Fibroblast of skin of right biceps (primary cell): Measurements from ENCODE around the gene CMSS1.
A peak's percentile ranks its signal among the peaks of the same experiment; 100 is the strongest.

Source experiments
- DNase-seq: peaks from one replicate; pipeline ENCODE4 v3.0.0-alpha.2; 2013

Gene CMSS1

GRCh38 chr3:99855900-99856299 is 38.2 kb downstream of the CMSS1 start:
- no peak for DNase-seq

DNA sequence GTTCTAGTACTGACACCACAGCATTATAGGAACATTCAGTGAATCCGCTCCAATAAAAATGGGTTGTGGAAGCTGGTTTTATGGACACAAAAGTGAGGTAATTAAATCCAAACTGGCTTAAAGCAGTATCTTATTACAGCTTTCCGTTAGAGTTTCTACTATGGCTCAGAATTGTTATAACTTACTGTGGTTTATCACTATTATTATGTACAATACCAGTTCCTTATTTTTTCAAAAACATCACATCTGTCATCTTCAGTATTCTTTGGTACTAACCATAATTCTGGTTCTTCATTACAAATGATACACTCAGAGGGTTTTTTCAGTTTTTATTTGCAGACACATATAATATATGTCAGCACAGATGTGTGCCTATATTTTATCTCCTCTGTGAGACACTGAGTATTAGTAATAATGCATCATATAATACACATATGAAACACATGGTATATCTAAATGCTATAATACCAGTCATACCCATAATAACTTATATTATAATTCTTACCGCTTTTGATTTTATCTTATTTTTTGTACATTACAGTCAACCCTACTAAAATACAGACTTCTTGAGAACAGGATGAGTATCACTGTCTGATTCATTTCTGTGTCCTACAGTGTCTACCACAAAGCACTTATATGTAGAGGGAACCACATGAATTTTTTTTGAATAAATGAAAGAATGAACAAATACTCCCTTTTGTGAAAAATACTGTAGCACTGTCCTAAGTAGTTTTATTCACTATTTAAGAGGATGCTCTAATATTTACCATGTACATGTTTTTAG is 39.0 kb downstream of the CMSS1 start:
- peak; percentile 55 for DNase-seq

DNA sequence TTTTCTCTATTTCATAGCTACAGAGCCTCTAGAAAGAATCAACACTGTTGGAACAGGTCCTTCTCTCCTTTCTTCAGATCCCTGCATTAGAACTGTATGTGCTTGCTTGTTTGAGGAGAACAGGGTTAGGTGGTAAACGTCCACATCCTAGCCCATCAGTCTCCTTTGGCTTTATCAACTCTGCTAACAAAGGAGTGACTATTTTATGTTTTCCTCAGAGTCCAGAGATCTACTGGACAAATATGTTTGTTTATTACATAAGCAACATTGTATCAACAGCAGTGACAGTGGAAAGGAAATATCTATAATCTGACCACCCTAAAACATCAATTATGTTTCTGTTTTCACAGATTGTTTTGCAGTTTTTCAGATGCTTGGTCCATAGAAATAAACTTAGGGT is 39.6 kb downstream of the CMSS1 start:
- no peak for DNase-seq

GRCh38 chr3:99858469-99858868 is 40.8 kb downstream of the CMSS1 start:
- DNase-seq: peak; percentile 73

DNA sequence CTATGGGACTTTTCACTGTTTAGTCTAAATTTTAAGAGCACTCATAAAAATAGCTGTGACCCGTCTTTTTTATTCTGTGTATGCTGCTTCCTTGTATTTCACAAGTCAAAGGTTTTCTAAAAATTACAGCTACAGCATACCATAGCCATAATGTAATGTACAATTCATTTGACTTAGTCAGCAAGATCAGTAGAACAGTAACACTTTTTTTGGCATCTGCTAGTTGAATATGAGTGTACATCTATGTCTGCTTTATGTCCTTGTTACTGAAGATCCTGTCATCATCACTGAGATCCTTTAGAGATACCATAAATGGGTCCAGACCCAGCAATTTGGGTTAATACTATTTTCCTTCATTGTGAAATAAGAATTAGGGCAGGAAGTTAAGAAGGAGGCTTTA is 42.2 kb downstream of the CMSS1 start:
- DNase-seq: peak; percentile 99

- DNase-seq: no peak
These were observed 43.6 kb downstream of the CMSS1 start for GRCh38 chr3:99861216-99861615.

- DNase-seq: peak; percentile 91
These were observed 44.5 kb downstream of the CMSS1 start for GRCh38 chr3:99862208-99862607.

GRCh38 chr3:99863002-99863401 is 45.3 kb downstream of the CMSS1 start:
- no peak for DNase-seq

DNA sequence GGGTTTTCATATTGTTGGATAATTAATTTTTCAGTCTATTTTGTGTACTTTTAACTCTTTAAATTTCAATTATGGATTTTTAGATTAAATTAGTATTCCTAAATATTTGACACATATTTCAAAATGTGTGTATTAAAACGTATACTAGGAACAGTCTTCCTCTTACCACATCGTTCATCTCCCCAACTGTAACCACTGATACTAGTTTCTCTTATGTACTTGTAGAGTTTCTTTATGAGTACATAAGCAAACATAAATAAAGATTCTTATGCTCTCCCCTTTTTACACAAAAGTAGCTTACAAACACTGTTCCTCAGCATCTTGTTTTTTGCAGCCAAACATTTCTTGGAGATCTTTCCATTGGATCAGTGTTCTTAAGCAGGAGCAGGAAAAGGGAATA is 45.9 kb downstream of the CMSS1 start:
- no peak for DNase-seq

GRCh38 chr3:99864289-99864688 is 46.6 kb downstream of the CMSS1 start:
- DNase-seq: no peak

GRCh38 chr3:99865321-99865720 is 47.7 kb downstream of the CMSS1 start:
- peak; percentile 85 for DNase-seq

- peak; percentile 79 for DNase-seq
These were observed 48.6 kb downstream of the CMSS1 start for GRCh38 chr3:99866261-99866761.

GRCh38 chr3:99867594-99868310 is 50.1 kb downstream of the CMSS1 start:
- no peak for DNase-seq

DNA sequence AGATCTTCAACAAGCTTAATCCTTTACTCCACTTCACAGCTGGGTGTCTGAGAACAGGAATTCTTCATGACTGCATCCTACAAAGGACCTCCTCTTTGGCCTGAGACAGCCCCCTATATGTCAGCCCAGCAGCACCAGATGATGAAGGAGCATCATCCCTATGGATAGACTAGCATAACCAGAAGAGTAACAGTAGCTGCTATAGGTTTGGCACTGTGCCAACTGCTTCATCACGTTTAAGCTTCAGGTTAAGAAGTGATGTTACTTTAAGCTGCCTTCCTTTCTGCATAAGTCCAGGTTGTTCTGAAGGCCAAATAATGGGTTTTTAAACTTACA is 50.6 kb downstream of the CMSS1 start:
- peak; percentile 66 for DNase-seq

DNA sequence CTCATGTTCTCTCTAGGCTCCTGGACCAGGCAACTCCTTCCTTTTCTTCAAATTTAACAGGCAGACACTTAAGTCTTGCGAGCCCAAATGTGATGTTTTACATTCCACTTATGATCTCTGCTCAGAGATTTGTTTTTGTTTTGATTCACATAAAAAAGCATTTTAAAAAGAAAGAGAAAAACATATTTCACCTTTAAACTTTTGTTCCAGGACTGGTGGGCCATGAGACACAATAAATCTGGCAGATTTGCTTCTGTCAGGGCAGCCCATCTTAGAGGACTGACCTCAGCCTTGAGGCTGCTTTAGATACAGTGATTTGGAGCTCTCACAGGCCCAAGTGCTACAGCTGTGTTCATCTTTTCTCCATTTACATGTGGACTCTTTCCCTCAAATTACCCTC is 52.0 kb downstream of the CMSS1 start:
- no peak for DNase-seq

- DNase-seq: no peak
These were observed 53.0 kb downstream of the CMSS1 start for GRCh38 chr3:99870712-99871111.

- no peak for DNase-seq
These were observed 53.8 kb downstream of the CMSS1 start for GRCh38 chr3:99871231-99872045.

GRCh38 chr3:99872923-99873254 is 55.2 kb downstream of the CMSS1 start:
- DNase-seq: peak; percentile 53

- DNase-seq: no peak
These were observed 55.8 kb downstream of the CMSS1 start for GRCh38 chr3:99873269-99874102.

DNA sequence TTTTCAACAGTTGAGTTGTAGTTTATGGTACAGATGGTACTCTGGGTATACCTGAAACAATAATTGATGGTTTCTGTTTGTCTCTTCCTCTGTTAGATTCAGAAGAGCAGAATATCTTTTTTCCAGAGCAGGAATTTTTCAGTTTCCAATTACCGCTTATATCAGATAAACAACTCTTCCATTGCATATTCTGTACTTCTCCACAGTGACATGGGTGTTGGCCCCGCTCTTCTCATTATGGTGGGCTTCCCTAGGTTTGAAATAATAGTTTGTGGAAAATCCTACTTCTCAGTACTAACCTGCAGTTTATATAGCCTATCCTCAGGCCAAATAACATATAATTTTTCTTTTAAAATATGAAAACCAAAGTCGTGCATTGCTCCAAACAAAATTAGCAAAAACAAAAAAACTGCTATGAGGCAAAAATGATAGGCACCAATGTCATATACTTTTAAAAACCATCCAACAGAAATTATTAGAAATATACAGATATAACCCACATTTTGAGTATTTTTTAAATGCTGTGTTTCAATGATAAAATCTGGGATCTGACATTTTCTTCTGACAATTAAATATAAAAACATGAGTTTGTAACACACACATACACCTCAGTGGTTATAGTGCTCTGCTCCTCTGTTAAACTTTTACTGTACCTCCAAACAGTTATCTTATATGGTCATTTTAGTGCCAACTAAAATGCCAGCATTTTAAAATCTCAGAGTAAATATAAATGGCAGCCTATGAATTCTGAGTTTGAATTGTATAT is 56.8 kb downstream of the CMSS1 start:
- DNase-seq: no peak

GRCh38 chr3:99875581-99875928 is 57.9 kb downstream of the CMSS1 start:
- DNase-seq: peak; percentile 76
